ENCODE measurements around the gene FXYD4.
"Not testable (repeated sequence)": the region's sequence is repeated elsewhere in the genome, so short reads cannot be mapped to it uniquely, and the experiment has no call there.

Gene FXYD4

GRCh38 chr10:43376828-43377423 is 5.5 kb downstream of the FXYD4 start:
- no peak for FAIRE-seq

DNA sequence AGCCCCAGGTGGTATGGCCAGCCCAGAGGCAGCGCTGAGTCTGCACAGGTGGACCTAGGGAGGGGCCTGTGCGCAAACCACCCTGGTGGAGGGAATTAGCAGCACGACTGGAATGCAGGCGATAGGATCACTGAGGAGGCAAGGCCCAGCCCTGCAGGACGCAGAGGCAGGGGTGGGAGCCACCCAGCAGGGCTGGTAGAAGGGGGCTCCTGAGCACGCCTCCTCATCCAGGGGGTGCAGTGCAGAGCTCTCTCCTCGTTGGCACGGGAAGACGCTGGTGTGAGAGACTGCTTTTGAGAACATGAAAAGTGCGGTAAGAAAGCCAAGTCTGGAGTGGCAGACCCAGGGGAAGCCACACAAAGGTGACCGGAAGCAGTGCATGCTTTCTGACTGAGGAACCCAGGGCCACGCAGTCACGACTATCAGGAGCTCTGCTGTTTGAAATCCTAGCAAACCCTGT is 6.0 kb downstream of the FXYD4 start:
- FAIRE-seq, result no peak

- no peak for FAIRE-seq
Measured at GRCh38 chr10:43380610-43381222, 9.3 kb downstream of the FXYD4 start.

- no peak for FAIRE-seq
Measured at GRCh38 chr10:43383204-43383971, 12.0 kb downstream of the FXYD4 start.

DNA sequence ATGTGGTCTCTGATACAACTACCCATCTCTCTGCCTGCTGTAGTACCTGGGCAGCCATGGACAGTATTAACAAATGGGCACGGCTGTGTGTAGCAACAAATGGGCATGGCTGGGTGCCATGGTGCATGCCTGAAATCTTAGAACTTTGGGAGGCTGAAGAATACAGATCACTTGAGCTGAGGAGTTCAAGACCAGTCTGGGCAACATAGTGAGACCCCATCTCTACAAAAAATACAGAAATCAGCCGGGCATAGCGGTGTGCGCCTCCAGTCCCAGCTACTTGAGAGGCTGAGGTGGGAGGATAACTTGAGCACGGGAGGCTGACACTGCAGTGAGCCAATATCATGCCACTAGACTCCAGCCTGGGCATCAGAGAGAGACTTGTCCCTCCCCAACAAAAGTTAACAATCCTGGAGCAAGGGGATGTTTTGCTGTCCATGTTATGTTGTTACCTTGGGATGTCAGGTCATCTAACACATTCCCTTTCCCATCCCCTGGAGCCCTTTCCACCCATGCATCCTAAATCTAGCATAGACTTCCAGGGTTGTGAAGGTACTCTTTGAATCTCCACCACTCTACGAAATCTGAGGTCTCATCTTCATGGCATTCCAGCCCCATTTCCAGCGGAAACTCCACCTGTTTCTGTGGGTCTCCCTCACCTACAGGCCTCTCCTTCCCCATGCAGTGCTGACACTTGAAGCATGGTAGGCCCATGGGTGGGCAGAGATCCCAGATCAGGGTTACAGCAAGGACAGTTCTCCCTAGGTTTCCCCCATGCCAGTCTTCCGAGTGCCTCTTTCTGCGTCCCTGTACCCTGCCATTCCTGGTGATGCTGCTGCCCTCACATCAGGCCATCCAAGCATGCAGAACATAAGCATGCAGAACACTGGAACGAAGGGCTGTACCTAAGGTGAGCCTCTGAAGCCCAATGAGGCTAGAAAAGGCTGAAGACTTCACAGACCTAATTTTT is 13.1 kb downstream of the FXYD4 start:
- FAIRE-seq, result no peak

DNA sequence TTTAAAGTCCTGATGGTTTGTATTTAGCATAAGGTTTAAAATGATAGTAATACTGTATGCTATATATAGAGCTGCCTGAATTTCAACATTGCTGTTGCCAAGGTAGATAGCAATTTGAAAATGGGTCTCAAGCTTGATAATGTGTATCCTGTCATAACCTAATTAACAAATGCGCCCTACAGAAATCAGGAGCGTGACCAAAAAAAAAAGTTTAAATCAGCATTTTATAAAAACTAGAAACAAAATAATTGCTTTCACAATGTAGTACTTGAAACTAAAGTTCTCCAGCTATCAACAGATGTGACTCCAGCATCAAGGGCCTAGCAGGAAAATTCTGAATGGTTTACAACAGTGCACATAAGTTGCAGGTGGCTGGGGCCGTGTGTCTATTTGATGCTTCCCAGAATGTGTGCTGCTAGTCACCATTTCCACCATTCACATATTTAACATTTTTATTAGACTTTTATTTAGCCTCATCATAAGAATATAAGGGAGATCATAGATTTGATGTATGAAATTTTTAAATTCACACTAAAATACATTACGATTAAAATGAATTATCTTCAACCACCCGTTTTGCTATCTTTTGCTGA is 14.1 kb downstream of the FXYD4 start:
- FAIRE-seq, result no peak

DNA sequence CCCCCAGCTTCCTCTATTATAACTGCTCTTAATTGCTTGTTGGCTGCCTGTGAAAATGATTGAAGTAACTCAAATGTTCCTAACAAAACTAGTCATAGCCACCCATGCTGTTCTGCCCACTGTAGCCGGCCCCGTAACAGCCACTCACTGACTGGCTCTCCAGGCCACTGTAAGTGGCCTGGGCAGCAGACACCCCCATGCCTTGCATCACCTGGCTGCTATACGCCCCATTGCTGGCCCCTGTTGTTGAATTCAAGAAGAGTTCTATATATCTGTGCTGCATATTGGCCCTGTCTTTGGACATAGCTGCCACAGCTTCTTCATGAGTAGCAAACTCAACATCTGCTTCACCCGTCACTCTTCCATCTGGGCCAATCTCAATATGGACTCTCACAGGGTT is 15.1 kb downstream of the FXYD4 start:
- FAIRE-seq, result no peak

DNA sequence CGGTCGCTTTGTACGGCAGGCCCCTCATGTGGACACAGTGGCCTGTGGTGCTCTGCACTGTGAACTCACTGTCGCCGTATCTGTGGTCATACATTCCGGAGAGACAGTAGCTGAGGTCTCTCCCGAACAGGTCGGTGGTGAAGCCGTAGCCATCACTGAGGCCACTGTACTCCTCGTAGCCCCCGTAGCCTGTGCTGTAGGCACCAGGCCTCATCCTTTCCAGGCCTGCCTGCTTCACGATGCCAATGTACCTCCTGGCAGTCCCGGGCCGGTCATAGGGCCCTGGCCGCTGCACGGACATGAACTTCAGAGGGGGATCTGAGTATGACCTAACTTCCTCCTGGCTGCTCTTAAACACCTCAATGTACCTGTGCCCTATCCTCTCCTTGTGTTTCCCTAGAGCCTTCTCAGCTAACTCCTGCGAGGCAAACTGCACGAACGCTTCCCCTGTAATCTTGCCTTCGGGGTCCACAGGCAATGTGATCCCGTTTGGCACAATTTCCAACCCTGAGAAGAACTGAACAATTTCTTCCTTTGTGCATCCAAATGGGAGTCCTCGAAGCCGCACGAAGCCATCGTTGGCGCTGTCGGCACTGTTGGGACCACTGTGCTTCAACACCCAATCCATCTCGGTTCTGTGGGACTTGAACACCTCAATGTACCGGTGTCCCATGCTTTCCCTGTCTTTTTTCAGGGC is 15.7 kb downstream of the FXYD4 start:
- no peak for FAIRE-seq

DNA sequence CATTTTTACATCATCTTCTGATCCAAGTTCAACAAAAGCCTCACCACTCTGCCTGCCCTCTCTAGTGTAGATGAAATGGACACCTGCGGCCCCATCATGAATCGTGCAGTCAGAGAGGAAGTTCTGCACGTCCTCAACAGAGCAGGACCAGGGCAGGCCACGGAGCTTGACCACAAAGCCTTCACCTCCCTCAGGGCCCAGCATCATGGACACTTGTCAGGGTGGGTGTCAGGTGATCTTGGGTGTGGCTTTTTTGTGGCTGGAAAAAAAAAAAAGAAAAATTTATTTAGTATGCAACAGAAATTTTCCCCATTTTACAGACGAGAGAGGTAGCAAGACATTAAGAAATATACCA is 16.2 kb downstream of the FXYD4 start:
- no peak for FAIRE-seq

DNA sequence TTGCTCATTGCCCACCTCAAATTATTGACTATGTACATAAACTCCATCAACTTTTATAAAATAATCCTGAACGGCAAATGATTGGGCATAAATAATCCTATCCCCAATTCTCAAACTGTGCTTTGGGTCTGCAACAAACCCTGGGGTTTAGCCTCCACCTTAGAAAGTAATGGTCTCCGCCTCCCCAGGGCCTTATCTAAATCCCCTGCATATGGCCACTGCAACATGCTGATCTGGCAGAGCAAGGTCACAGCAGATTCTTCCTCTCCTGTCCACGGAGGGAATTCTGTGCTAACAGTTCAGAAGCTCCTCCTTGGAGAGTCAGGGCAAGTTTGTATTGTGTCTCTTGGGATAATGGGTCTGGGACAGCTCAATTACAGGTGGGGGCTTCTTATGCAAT is 18.4 kb downstream of the FXYD4 start:
- no peak for FAIRE-seq

DNA sequence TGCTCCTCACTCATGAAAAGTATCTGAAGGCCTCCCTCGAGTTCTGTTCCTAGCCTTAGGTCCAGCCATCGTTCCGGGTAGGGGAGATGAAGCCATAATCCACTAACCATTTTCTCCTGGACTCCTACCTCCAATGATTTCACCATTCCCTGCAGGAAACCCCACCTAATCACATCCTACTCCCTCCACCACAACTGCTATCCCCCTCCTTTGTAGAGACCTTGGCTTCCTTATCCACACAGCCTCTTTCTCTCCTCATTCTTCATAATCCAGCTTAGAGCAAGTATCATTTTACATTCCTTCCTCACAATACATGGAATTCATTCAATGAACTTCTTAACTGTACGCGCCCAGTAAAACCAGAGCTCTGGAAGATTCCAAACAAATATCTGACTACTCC is 18.9 kb downstream of the FXYD4 start:
- no peak for FAIRE-seq

GRCh38 chr10:43390759-43391158 is 19.3 kb downstream of the FXYD4 start:
- no peak for FAIRE-seq

DNA sequence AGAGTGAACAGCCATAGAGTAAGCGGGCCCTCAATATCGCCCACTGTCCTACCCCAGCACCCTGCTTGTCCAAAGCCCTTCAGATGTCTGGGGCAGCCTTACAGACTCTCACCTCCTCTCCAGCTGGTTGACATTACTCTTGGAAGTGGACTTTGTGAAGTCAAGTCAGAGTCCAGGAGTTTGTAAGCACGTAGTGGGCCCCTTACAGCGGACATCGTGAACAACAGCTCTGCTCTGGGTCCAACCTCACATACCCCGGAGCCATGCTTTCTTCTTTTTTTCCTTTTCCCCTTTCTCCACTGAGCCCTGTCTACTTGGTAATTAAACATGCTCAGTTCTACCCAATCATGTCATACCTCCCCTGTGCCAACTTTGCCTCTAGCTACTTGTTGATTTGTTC is 20.1 kb downstream of the FXYD4 start:
- FAIRE-seq, result no peak

- FAIRE-seq, result no peak
Measured at GRCh38 chr10:43392748-43393147, 21.3 kb downstream of the FXYD4 start.

GRCh38 chr10:43393186-43393585 is 21.8 kb downstream of the FXYD4 start:
- not testable (repeated sequence) for FAIRE-seq

- no peak for FAIRE-seq
Measured at GRCh38 chr10:43393606-43394360, 22.3 kb downstream of the FXYD4 start.

GRCh38 chr10:43394868-43395267 is 23.4 kb downstream of the FXYD4 start:
- FAIRE-seq, result no peak

DNA sequence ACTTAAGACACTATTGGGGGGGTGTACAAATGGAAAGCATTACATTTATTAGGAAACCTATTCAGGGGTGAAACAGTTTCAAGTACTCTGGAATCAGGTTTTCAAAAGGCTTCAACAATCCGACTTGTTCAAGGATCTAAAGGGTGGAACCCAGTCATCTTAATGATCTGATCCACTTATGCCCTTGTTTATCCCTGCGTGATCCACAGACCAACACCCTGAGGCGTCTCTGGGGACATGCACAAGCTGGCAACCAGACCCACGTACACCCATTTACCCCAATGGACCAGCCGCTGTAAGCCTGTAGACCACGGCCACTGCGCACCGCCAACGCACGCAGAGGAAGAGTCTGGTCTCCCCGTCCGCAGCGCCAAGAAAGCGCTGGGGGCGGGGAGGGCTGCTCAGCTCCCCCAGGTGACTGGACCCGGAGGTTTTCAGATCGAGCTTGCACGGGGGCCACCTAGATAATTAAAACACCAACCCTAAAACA is 24.2 kb downstream of the FXYD4 start:
- FAIRE-seq, result no peak

- FAIRE-seq, result no peak
Measured at GRCh38 chr10:43396061-43396927, 24.9 kb downstream of the FXYD4 start.
